Caco-2 (cell line): ENCODE results near the gene LINGO1. TPM values are rescaled to one million over a fixed set of nuclear protein-coding genes. Genes with fewer than 3 reads are reported as not detected.
A peak's percentile ranks its signal among the peaks of the same experiment; 100 is the strongest.

ENCODE experiments used
- Bru-seq: library from RNA; stranded (reverse); fragments of 400-500 nt; gene quantifications from one replicate; lab custom pipeline; 2021; lab: Mats Ljungman, UMichigan
- BruChase-seq, 2 experiments: library from RNA; stranded (reverse); fragments of 400-500 nt; gene quantifications; one replicate each; lab custom pipeline; 2021; lab: Mats Ljungman, UMichigan
- BruUV-seq: library from RNA; stranded (reverse); fragments of 400-500 nt; replicated peaks from 2 replicates; lab custom pipeline; 2021; lab: Mats Ljungman, UMichigan
- CTCF ChIA-PET: fragments of 300-600 bp; sonication (Branson Sonifier 250); formaldehyde crosslinking; loops from one replicate; lab custom pipeline; 2022; ENCODE audit warnings: antibody characterized with exemption; lab: Charles Lee
- POLR2A ChIA-PET: fragments of 300-600 bp; sonication (Branson Sonifier 250); formaldehyde crosslinking; loops from one replicate; lab custom pipeline; 2022; ENCODE audit warnings: antibody characterized with exemption; lab: Charles Lee
- DNase-seq, 2 experiments: peaks; one replicate each; pipeline versions ENCODE4 v3.0.0 to v3.0.0-alpha.2; 2020 to 2022
- H3K27me3 ChIP-seq: replicated peaks from 2 replicates; pipeline ENCODE4 v1.6.0; 2011; ENCODE audit warnings: low read length; ENCODE audit not compliant: control insufficient read depth, insufficient read depth
- H3K36me3 ChIP-seq: 2 replicates; pipeline ENCODE4 v1.5.1; 2011; ENCODE audit warnings: low read length; ENCODE audit not compliant: control insufficient read depth, insufficient read depth
- H3K4me1 ChIP-seq: fragments of 250-450 bp; sonication (Bioruptor Pico); 2 replicates; pipeline ENCODE4 v1.5.1; 2020; ENCODE audit warnings: mild to moderate bottlenecking
- H3K4me3 ChIP-seq: 2 replicates; pipeline ENCODE4 v1.5.1; 2011; ENCODE audit warnings: low read depth, mild to moderate bottlenecking, control low read depth, low read length
- H3K9me3 ChIP-seq: fragments of 250-450 bp; sonication (Bioruptor Pico); 2 replicates; pipeline ENCODE4 v1.5.1; 2020; ENCODE audit warnings: mild to moderate bottlenecking, moderate library complexity
- H3K27ac Mint-ChIP-seq: one replicate; pipeline ENCODE4 v1.8.0; 2022; ENCODE audit warnings: mixed read lengths; ENCODE audit not compliant: unreplicated experiment
- H3K27me3 Mint-ChIP-seq: one replicate; pipeline ENCODE4 v1.8.0; 2022; ENCODE audit warnings: mixed read lengths; ENCODE audit not compliant: insufficient read depth, unreplicated experiment
- H3K36me3 Mint-ChIP-seq: one replicate; pipeline ENCODE4 v1.8.0; 2022; ENCODE audit warnings: mild to moderate bottlenecking, mixed read lengths; ENCODE audit not compliant: insufficient read depth, unreplicated experiment
- H3K4me1 Mint-ChIP-seq: one replicate; pipeline ENCODE4 v1.8.0; 2022; ENCODE audit warnings: low read depth, mixed read lengths; ENCODE audit not compliant: unreplicated experiment
- H3K4me3 Mint-ChIP-seq: one replicate; pipeline ENCODE4 v1.8.0; 2022; ENCODE audit warnings: mild to moderate bottlenecking, moderate library complexity, mixed read lengths; ENCODE audit not compliant: unreplicated experiment
- H3K9me3 Mint-ChIP-seq: one replicate; pipeline ENCODE4 v1.8.0; 2022; ENCODE audit warnings: mixed read lengths; ENCODE audit not compliant: unreplicated experiment
- intact Hi-C: fragments of 100-400 bp; cut with micrococcal nuclease; formaldehyde crosslinking; loops from one replicate; pipeline ENCODE4 v1.10.0; 2022; ENCODE audit not compliant: unreplicated experiment
- long read RNA-seq: library from polyadenylated mRNA; stranded (forward); transcript quantifications from one replicate; pipeline ENCODE4 v2.0.0, GENCODE V29; 2022
- total RNA-seq: library from RNA; stranded (reverse); gene quantifications from 2 replicates; pipeline ENCODE4 v1.2.3, GENCODE V29; 2022
- TF ChIP-seq, protein P1 (sequence below), 2 experiments: fragments of 200-600 bp in 1 of 2; IDR thresholded peaks; 1 replicate in 1 of 2; 2 replicates in 1 of 2; pipeline versions ENCODE4 v1.5.1 to v1.8.0; 2011 to 2022; ENCODE audit warnings: antibody characterized with exemption in 1 of 2, control low read depth in 1 of 2, inconsistent platforms in 1 of 2, low read depth in 1 of 2, low read length in 1 of 2, mild to moderate bottlenecking in 1 of 2, moderate library complexity in 1 of 2; ENCODE audit not compliant: insufficient read depth in 1 of 2, severe bottlenecking in 1 of 2, unreplicated experiment in 1 of 2

Gene LINGO1, protein sequence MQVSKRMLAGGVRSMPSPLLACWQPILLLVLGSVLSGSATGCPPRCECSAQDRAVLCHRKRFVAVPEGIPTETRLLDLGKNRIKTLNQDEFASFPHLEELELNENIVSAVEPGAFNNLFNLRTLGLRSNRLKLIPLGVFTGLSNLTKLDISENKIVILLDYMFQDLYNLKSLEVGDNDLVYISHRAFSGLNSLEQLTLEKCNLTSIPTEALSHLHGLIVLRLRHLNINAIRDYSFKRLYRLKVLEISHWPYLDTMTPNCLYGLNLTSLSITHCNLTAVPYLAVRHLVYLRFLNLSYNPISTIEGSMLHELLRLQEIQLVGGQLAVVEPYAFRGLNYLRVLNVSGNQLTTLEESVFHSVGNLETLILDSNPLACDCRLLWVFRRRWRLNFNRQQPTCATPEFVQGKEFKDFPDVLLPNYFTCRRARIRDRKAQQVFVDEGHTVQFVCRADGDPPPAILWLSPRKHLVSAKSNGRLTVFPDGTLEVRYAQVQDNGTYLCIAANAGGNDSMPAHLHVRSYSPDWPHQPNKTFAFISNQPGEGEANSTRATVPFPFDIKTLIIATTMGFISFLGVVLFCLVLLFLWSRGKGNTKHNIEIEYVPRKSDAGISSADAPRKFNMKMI
- total RNA-seq (1.3 and 1.4 TPM in 2 replicates), Bru-seq, nascent RNA (percentile 9 among the genes with signal in this experiment), BruChase-seq, experiment 1, labeled RNA remaining after a 2-hour chase (percentile 6 among the genes with signal in this experiment), BruChase-seq, experiment 2, labeled RNA remaining after a 6-hour chase (percentile 16 among the genes with signal in this experiment)
- long read RNA-seq, partial matches to known transcripts = 1 of 6 reads
- long read RNA-seq, other reads (novel, unspliced or antisense) = 2 of 6 reads

DNA sequence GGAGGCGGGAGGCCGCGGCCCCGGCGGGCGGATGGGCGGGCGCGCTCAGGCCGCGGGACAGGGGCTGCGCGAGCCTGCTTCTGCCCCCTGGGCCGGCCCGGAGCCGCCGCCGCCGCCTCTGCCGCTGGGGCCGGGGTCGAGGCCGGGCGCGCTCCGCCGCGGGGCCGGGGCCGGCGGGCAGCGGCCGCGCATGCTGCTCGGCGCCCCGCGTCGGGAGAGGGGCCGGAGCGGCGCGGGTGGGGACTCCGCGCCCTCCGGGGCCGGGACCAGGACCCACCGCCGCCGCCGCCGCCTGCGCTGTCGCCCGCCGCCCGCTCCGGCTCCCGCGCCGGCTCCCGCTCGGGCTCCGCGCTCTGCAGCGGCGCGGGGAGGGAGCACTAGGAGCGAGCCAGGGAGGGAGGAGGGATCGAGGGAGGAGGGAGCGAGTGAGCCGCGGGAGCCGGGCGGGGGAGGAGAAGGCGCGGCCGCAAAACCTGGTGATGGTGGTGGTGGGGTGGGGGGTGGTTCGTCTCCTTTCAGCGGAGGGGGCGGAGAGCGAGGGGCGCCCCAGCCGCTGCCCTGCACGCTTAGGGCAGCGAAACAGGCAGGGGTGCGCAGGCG is at the start of gene LINGO1:
Gene LINGO1 (minus strand): TSS at position 379 of the 600 bp plus-strand sequence. CDS start 597 bp downstream, outside the sequence.
- peaks cover 6% of the 10 kb centered on the region; the same call in 1 of the 2 replicates for H3K4me1 ChIP-seq
- intact Hi-C loops = loop anchor here (1.0 to 5.0 kb wide), 3 partner anchors 90 to 245 kb away; no protein-coding TSS in a partner anchor
- H3K4me1 Mint-ChIP-seq = no peaks in the 10 kb centered on the region
- H3K27me3 ChIP-seq = peaks cover 6% of the 10 kb centered on the region
- no peaks in the 10 kb centered on the region for H3K36me3 Mint-ChIP-seq
- H3K27me3 Mint-ChIP-seq = peaks cover 12% of the 10 kb centered on the region
- TF ChIP-seq, protein P1, sequence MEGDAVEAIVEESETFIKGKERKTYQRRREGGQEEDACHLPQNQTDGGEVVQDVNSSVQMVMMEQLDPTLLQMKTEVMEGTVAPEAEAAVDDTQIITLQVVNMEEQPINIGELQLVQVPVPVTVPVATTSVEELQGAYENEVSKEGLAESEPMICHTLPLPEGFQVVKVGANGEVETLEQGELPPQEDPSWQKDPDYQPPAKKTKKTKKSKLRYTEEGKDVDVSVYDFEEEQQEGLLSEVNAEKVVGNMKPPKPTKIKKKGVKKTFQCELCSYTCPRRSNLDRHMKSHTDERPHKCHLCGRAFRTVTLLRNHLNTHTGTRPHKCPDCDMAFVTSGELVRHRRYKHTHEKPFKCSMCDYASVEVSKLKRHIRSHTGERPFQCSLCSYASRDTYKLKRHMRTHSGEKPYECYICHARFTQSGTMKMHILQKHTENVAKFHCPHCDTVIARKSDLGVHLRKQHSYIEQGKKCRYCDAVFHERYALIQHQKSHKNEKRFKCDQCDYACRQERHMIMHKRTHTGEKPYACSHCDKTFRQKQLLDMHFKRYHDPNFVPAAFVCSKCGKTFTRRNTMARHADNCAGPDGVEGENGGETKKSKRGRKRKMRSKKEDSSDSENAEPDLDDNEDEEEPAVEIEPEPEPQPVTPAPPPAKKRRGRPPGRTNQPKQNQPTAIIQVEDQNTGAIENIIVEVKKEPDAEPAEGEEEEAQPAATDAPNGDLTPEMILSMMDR (IDR thresholded peaks at IDR 0.05; ENCODE audit: insufficient read depth in 1 of 2, low read depth in 1 of 2, low read length in 1 of 2, severe bottlenecking in 1 of 2, unreplicated experiment in 1 of 2) = no peak
- peak in 1 of 2 experiments; percentile 28 for DNase-seq
- no TSS peak for BruUV-seq
- H3K36me3 ChIP-seq = no peaks in the 10 kb centered on the region
- no peaks in the 10 kb centered on the region for H3K9me3 ChIP-seq
- POLR2A ChIA-PET = no interaction called here
- H3K4me3 Mint-ChIP-seq = peak within 1 kb of the TSS; percentile 63
- CTCF ChIA-PET = interaction anchor here (0.6 to 2.2 kb wide), 24 partner anchors 9 to 636 kb away, joined by 3 to 34 read pairs (median 4); no protein-coding TSS in a partner anchor
- peak within 1 kb of the TSS; percentile 36 for H3K4me3 ChIP-seq
- H3K27ac Mint-ChIP-seq = no peak within 1 kb of the TSS
- no peaks in the 10 kb centered on the region for H3K9me3 Mint-ChIP-seq

DNA sequence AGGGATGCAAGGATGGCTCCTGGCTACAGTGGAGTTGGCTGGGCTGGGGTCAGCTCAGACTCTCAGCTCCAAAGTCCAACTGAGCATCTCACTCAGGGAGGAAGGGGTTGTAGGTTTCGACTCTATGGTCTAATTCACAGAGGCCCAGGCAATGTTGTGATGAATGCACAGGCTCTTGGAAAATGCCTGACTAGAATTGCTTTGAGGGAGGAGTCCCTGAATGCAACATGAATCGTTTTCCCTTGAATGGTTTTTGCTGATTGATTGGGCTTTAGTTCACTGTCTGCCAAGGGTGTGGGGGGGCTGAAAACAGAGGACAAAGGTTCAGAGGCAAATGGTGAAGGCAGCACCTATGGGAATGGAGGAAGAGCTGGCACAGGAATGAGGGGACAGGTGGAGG is 48.6 kb upstream of the LINGO1 start:
- Histone ChIP-seq H3K27me3 (no peaks in the 10 kb centered on the region; the same call in 1 of the 2 replicates), H3K4me1 (no peaks in the 10 kb centered on the region), H3K4me3 (no peak overlapping the region), H3K36me3 (no peaks in the 10 kb centered on the region), H3K9me3 (no peaks in the 10 kb centered on the region)
- ChIA-PET CTCF (no interaction called here), POLR2A (no interaction called here)
- intact Hi-C loops = no loop called here
- peaks cover 6% of the 10 kb centered on the region for H3K4me1 Mint-ChIP-seq
- H3K36me3 Mint-ChIP-seq = no peaks in the 10 kb centered on the region
- BruUV-seq = no TSS peak
- H3K27me3 Mint-ChIP-seq = peaks cover 16% of the 10 kb centered on the region
- H3K9me3 Mint-ChIP-seq = no peaks in the 10 kb centered on the region
- no peak overlapping the region for H3K27ac Mint-ChIP-seq
- TF ChIP-seq, protein P1 (IDR thresholded peaks at IDR 0.05; ENCODE audit: insufficient read depth in 1 of 2, low read depth in 1 of 2, low read length in 1 of 2, severe bottlenecking in 1 of 2, unreplicated experiment in 1 of 2) = no peak
- no peak overlapping the region for H3K4me3 Mint-ChIP-seq
- no peak for DNase-seq
